GM18858 (cell line): ENCODE data around the gene FETUB.
"Not testable (repeated sequence)": the region's sequence is repeated elsewhere in the genome, so short reads cannot be mapped to it uniquely, and the experiment has no call there.

Experiments
- ATAC-seq: cut with Tn5 transposase; IDR thresholded peaks from one replicate; pipeline ENCODE4 v1.9.1; 2021; ENCODE audit not compliant: unreplicated experiment

Gene FETUB

DNA sequence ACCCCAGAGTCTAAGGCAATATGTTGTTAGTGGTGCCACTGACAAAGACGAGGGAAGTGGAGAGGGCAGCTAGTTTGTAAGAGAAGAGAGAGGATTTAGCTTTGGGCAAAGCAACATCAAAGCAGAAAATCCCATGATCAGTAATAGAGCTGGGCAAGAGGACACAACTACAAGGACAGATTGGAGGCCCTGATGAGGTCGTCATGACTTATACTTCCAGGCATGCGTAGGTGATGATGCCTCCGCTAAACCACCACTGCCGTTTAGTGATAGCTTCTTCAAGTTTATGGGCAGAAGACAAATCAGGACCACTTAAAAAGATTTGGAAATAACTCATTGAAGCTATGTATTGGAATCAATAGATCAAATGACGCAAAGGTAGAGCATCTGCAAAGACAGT is 28.2 kb downstream of the FETUB start:
- no peak for ATAC-seq

DNA sequence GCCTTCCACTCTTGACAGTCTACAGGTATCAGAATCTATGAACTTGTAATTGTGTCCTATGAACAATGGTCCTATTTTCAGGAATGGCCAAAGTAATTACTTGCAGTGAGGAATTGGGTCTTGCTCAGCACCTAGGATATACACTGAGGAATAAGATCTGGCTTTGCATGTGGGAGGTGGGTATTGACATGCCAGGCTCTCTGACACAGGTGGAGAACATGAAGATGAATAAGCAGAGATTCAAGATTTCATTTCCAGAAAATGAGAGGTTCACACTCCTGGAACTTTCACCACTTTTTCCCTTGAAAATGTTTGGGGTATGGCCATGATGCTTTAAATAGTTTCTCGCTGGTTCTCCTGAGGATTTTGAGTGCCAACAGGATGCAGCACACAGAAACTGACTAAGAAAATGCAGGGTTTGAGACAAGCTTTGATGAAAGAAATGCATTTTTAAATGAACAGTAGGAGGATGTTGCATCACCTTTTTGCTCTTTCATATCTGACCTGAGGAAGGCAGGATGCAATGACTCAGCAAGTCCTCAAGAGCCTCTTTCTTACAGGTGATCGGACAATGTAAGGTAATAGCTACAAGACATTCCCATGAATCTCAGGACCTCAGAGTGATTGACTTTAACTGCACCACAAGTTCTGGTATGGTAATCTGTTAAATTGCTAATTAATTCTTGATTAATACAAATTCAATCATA is 29.3 kb downstream of the FETUB start:
- ATAC-seq, result no peak

DNA sequence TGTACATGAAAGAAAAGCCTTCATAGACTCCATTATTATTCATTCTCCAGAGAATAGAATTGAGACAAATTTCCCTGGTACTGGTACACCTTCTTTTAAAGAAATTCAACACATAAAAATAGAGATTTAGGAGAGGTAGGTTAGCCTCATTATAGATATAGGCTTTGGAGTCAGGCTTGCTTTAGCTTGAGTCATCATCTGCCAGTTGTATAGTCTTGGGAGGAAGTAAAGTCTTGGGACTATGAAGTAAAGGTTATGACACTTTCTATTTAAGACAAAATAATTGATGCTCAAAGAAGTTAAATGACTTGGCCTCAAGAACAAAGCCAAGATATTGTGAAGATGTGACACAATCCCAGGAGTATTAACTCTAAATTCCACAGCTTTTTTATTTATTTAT is 30.0 kb downstream of the FETUB start:
- ATAC-seq, result no peak

GRCh38 chr3:186671051-186671450 is 30.9 kb downstream of the FETUB start:
- ATAC-seq, result no peak

DNA sequence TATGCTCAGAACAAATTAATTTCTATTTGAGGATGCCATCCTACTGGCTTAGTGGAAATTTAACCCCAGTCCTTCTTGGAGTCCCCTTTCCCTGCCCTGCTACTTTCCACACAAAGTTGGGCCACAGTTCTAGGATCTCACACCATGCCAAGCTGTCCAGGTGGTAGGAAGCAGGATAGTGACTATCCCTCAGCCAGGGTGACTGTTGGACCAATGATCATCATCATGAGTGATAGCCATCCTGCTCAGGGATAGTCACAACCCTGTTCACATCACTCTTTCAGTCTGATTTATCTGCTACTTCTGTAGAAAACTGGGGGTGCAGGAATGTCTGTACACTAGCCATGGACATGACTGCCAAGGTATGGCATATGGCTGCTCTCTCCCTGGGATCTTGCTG is 38.4 kb downstream of the FETUB start:
- no peak for ATAC-seq

DNA sequence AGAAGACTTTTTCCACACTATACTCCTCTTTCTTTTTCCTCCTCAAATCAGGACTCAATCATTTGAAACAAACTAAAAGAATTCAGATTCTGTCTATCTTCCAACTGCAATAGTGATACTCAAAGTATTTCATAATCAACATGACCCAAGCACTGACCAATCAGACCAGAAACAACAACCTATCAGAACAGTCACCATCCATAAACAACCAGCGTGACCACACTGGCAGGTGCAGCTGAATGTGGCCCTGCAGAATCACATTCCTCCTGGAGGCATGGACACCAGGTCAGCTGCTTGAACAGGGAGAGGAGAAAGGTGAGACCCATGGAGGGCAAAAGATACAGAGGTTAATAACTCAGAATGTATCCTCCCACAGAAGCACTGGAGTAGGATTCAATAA is 39.0 kb downstream of the FETUB start:
- no peak for ATAC-seq

DNA sequence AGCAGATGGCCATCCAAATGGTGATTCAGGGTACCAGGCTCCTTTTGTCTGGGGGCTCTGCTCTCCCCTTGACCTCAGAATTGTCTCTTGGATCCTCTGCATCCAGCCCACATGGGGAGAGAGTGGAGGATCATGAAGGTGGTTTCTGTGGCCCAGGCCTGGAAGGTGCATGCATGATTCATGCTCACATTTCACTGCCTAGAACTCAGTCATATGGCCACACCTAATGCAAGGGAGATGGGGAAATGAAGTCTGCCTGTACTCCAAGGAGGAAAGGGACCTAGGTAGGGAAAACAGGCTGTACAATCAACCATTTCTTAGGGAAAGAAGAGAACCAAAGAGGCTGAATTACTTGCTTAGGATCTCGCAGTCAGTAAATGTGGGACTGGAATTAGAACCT is 40.7 kb downstream of the FETUB start:
- ATAC-seq, result no peak

DNA sequence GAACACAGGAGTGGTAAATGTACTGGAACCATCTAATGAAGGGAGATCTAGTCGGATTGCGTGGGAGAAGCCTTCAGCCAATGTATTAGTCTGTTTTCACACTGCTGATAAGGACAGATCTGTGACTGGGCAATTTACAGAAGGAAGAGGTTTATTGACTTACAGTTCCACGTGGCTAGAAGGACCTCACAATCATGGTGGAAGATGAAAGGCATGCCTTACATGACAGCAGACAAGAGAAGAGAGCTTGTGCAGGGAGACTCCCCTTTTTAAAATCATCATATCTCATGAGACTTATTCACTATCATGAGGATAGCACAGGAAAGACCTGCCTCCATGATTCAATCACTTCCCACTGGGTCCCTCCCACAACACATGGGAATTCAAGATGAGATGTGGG is 42.6 kb downstream of the FETUB start:
- ATAC-seq, result no peak

DNA sequence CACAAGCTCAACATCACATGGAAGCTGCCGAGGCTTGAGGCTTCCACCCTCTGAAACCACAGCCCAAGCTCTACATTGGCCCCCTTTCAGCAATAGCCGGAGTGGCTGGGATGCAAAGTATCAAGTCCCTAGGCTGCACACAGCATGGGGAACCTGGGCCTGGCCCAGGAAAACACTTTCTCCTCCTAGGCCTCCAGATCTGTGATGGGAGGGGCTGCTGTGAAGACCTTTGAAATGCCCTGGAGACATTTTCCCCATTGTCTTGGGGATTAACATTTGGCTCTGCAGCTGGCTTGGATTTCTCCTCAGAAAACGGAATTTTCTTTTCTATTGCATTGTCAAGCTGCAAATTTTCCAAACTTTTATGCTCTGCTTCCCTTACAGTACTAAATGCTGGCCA is 43.8 kb downstream of the FETUB start:
- no peak for ATAC-seq

- not testable (repeated sequence) for ATAC-seq
Observed at GRCh38 chr3:186686475-186686874, 46.3 kb downstream of the FETUB start.

- ATAC-seq, result no peak
Observed at GRCh38 chr3:186687120-186687651, 47.0 kb downstream of the FETUB start.

- ATAC-seq, result not testable (repeated sequence)
Observed at GRCh38 chr3:186690304-186690703, 50.1 kb downstream of the FETUB start.

- ATAC-seq, result no peak
Observed at GRCh38 chr3:186691676-186692075, 51.5 kb downstream of the FETUB start.

- no peak for ATAC-seq
Observed at GRCh38 chr3:186693843-186694242, 53.6 kb downstream of the FETUB start.

DNA sequence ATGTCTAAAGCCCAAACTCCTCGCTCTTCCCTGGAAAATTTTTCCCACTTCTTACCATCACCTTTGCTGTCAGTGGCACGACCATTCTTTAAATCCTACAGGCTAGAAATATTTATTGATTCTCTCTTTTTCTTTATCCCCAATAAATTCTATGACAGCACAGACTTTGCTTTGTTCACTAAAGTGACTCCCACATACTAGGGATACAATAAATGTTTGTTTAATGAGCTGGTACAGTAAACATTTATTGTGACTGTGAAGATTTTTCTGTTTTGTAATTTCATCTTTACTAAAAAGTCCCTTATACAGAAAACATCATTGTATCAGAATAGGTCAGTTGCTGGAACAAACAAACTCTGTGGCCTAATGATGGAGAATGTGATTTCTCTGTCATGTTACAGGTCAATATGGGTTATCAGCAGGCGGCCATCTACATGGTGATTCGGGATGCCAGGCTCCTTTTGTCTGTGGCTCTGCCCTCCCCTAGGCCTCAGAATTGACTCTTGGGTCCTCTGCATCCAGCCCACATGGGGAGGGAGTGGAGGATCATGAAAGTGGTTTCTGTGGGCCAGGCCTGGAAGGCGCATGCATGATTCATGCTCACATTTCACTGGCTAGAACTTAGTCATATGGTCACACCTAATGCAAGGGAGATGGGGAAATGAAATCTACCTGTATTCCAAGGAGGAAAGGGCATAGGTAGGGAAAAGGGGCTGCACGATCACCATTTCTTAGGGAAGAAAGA is 54.3 kb downstream of the FETUB start:
- no peak for ATAC-seq

GRCh38 chr3:186696522-186696921 is 56.3 kb downstream of the FETUB start:
- no peak for ATAC-seq

GRCh38 chr3:186697510-186697909 is 57.3 kb downstream of the FETUB start:
- ATAC-seq, result no peak

DNA sequence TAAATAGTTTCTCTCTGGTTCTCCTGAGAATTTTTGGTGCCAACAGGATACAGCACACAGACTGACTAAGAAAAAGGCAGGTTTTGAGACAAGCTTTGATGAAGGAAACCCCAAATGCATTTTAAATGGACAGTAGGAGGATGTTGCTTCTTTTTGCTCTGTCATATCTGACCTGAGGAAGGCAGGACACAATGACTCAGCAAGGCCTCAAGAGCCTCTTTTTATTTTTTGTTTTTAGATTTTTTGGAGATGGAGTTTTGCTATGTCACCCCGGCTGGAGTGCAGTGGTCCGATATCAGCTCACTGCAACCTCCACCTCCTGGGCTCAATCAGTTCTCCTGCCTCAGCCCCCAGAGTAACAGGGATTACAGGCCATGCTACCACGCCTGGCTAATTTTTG is 60.1 kb downstream of the FETUB start:
- no peak for ATAC-seq

DNA sequence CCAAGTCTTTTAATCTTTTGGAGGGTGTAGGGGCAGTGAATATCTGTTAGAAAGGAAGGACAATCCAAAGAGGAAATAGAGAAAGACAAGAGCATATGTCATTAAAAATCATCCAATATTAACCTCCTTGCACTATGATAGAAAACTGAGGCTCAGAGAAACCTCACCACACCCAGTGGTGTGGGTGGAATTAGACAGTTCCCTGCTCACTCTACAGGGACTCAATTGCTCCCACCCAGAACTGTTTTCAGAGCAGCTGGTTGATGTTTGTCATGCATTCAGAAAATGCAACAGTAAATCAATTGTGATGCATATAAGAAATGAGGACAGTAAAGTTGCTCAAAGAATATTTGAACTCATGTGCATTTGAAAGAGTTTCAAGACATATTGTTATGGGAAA is 62.3 kb downstream of the FETUB start:
- not testable (repeated sequence) for ATAC-seq
